HG03139 (cell line): Measurements from ENCODE around the gene APOE.
A peak's percentile ranks its signal among the peaks of the same experiment; 100 is the strongest.
"Not testable (repeated sequence)": the region's sequence is repeated elsewhere in the genome, so short reads cannot be mapped to it uniquely, and the experiment has no call there.

Experiments used
- ATAC-seq: cut with Tn5 transposase; IDR thresholded peaks from one replicate; pipeline ENCODE4 v1.9.1; 2021; ENCODE audit not compliant: unreplicated experiment

The APOE gene

DNA sequence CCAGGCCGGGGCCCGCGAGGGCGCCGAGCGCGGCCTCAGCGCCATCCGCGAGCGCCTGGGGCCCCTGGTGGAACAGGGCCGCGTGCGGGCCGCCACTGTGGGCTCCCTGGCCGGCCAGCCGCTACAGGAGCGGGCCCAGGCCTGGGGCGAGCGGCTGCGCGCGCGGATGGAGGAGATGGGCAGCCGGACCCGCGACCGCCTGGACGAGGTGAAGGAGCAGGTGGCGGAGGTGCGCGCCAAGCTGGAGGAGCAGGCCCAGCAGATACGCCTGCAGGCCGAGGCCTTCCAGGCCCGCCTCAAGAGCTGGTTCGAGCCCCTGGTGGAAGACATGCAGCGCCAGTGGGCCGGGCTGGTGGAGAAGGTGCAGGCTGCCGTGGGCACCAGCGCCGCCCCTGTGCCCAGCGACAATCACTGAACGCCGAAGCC lies 3.3 kb downstream of the APOE start:
- no peak for ATAC-seq

GRCh38 chr19:44909775-44910174 lies 4.2 kb downstream of the APOE start:
- no peak for ATAC-seq

DNA sequence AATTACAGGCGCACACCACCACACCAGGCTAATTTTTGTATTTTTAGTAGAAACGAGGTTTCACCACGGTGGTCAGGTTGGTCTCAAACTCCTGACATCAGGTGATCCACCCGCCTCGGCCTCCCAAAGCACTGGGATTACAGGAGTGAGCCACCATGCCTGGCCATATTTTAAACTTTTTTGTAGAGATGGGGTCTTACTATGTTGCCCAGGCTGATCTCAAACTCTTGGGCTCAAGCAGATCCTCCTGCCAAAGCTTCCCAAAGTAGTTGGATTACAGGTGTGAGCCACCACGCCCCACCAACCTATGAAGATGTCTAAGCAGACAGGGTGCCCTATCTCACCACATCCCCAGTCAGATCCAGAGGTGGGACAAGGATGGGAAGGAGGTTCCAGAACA lies 6.3 kb downstream of the APOE start:
- ATAC-seq = not testable (repeated sequence)

DNA sequence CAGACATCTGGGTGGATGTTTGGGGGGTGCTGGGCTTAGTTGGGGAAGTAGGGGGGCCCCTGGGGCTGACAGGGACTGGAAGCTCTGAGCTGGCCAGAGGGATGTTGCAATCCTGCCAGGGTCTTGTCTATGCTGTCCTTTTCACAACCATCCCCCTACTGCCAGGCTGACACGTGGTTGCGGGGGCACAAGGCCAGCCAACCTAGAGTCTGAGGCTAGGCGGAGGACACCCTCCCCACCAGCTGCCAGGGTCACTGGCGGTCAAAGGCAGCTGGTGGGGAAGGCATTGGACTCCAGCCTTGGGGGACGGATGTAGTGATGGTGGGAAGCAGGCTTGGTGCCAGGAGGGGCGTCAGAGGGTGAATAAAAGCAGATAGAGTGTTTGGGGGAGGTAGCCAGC lies 7.3 kb downstream of the APOE start:
- ATAC-seq = no peak

DNA sequence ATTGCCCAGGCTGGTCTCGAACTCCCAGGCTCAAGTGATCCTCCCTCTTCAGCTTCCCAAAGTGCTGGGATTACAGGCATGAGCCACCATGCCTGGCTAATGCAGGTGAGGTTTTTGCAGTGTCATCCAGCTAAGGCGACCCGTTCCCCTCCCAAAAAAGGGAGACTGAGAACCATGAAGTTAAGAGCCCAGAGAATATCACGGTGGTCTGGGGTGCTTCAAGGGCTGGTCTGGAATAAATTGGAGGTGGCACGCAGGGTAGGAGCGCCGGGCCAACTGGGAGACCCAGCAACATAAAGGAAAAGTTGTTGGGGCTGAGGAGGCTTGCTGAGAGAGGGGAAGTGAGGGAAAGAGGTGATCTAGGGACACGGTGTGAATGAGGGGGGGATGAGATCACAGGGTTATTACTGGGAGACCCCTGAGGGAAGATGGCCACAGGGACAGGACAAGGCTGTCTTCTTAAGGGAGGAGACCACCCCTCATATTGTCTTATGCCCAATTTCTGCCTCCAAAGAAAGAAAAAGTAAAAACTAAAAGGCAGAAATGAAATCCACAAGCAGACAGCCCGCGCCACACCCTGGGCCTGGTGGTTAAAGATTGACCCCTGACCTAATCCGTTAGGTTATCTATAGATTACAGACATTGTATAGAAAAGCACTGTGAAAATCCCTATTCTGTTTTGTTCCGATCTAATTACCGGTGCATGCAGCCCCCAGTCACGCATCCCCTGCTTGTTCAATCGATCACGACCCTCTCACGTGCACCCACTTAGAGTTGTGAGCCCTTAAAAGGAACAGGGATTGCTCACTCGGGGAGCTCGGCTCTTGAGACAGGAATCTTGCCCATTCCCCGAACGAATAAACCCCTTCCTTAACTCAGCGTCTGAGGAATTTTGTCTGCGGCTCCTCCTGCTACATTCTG lies 8.2 kb downstream of the APOE start:
- not testable (repeated sequence) for ATAC-seq

GRCh38 chr19:44914433-44915206 lies 9.0 kb downstream of the APOE start, which contains the start of gene APOC1:
APOC1 (plus strand) TSS chr19:44914608; CDS start chr19:44914892, 284 bp downstream.
- peak; percentile 91 for ATAC-seq

- no peak for ATAC-seq
Measured at GRCh38 chr19:44924243-44924725, 18.7 kb downstream of the APOE start.

GRCh38 chr19:44925114-44925891 lies 19.7 kb downstream of the APOE start:
- no peak for ATAC-seq

DNA sequence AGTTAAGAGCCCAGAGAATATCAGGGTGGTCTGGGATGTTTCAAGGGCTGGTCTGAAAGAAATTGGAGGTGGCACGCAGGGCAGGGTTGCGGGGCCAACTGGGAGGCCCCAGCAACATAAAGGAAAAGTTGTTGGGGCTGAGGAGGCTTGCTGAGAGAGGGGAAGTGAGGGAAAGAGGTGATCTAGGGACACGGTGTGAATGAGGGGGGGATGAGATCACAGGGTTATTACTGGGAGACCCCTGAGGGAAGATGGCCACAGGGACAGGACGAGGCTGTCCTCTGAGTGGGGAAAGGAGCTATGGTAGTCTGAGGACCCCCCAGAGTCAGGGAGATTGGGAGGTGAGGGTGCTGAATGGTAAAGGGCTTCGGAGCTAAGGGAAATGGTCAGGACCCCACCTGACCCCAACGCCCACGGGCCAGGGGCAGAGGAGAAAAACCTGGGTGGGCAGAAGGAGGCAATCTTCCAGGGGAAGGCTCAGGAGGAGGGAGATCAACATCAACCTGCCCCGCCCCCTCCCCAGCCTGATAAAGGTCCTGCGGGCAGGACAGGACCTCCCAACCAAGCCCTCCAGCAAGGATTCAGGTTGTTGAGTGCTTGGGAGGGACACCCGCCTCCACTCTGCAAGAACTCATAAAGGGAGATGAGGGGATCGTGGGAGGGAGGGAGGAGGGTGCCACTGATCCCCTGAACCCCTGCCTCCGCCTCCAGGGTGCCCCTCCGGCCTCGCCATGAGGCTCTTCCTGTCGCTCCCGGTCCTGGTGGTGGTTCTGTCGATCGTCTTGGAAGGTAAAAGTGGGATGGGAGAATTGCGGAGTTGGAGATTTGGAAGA lies 20.9 kb downstream of the APOE start:
- ATAC-seq = not testable (repeated sequence)

DNA sequence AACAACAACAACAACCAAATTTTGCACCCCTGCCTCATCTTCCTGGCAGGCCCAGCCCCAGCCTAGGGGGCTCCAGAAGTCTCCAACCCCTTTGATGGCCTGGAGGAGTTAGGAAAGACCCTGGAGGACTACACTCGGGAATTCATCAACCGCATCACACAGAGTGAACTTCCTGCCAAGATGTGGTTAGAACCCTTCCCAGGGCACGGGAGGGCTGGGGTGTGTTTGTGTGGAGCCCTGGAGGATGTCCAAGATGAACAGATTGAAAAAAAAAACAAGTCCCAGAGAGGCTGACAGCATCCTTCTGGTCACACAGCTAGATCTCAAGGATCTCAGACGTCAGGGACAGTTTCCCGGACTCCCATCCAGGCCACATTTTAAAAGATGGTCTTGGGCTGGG lies 22.1 kb downstream of the APOE start:
- no peak for ATAC-seq

DNA sequence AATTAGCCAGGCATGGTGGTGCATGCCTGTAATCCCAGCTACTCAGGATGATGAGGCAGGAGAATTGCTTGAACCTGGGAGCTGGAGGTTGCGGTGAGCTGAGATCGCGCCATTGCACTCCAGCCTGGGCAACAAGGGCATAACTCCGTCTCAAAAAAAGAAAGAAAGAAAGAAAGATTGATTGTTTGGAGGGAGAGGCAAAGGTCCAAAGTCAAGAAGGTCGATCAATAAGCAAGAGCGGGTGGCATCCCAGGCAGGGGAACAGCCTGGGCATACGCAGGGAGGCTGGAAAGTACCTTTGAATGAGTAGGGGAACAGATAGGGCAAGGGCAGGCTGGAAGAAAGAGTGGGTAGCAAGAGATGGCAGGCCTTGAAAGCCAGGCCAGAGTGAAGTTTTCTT lies 24.5 kb downstream of the APOE start:
- ATAC-seq = no peak

DNA sequence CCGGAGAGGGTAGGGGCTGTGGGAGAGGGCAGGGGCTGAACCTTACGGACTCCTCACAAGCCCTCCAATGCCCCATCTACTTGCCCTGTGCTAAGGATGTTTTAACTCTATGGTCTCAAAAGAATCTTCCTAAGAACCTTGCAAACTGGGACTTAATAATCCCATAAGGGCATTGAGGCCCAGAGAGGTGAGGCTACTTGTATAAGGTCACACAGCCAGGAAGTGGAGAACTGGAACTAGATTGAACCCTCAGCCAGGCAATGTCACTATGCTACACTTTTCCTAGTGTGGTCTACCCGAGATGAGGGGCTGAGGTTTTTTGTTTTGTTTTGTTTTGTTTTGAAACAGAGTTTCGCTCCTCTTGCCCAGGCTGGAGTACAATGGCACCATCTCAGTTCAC lies 25.9 kb downstream of the APOE start:
- ATAC-seq = no peak

- ATAC-seq = no peak
Measured at GRCh38 chr19:44939668-44940067, 34.1 kb downstream of the APOE start.

GRCh38 chr19:44942067-44942571 lies 36.5 kb downstream of the APOE start, which contains the start of gene APOC4:
APOC4 (plus strand) TSS chr19:44942237; CDS start chr19:44942278, 41 bp downstream.
- ATAC-seq = no peak

DNA sequence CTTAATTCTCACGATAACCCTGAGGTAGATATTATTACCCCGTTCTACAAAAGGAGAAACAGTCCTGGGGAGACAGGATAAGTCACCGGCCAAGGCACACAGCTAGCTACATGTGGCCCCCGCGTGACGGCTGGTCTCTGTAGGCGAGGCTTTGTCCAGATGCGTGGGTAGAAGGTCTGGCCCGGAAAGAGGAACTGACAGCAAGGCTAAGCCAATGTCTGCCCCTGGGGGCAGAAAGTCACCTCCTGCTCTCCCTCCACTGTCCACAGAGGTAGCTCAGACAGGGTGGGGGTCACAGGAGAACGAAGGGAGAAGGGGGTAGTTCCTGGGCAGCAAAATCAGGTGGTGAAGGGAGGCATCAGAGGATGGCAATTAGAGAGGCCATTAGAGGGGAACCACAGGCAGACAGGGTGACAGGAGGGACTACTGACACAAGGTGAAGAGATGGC lies 38.2 kb downstream of the APOE start:
- peak; percentile 50 for ATAC-seq

DNA sequence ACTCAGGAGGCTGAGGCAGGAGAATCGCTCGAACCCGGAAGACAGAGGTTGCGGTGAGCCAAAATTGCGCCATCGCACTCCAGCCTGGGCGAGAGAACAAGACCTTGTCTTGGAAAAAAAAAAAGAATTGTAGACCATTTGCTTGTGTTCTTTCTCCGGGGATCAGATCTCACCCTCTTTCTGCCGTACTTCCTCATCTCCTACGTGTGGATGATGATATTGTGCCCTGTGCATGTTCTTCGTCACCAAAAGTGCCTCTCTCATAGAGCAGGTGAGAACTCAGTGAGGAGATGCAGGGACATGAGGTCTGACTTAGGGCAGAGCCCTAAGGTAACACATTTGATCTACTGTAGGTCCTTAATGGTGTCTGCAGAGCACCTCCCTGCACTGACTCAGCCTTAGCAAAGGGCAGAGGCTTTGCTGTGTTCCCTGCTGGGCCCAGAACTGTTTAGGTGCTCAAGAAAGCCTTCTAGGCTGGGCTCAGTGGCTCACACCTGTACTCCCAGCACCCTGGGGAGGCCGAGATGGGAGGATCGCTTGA lies 41.5 kb downstream of the APOE start:
- no peak for ATAC-seq

- no peak for ATAC-seq
Measured at GRCh38 chr19:44948237-44948636, 42.6 kb downstream of the APOE start.

- ATAC-seq = no peak
Measured at GRCh38 chr19:44948763-44949374, 43.3 kb downstream of the APOE start.

GRCh38 chr19:44949550-44949949 lies 44.0 kb downstream of the APOE start:
- no peak for ATAC-seq
